Stimulated activated CD4-positive, alpha-beta T cell treated with anti-CD3 and anti-CD28 coated beads, TNF-alpha, amount 100 ng/mL, for 48 hours (primary cell): Measurements from ENCODE around the gene YEATS2.
"Not testable (repeated sequence)": the region's sequence is repeated elsewhere in the genome, so short reads cannot be mapped to it uniquely, and the experiment has no call there.

Source experiments
- DNase-seq, 3 donors: peaks; one replicate each; pipeline ENCODE4 v3.0.0-alpha.2; 2020; ENCODE audit warnings: low read depth in 3 of 3

The YEATS2 gene

GRCh38 chr3:183776451-183776850, 78.9 kb downstream of the YEATS2 start:
- not testable (repeated sequence) for DNase-seq

- DNase-seq = no peak
Measured at GRCh38 chr3:183777016-183777618, 79.5 kb downstream of the YEATS2 start.

GRCh38 chr3:183779896-183780465, 82.4 kb downstream of the YEATS2 start:
- DNase-seq = no peak

GRCh38 chr3:183781246-183781645, 83.6 kb downstream of the YEATS2 start:
- DNase-seq = no peak

- no peak for DNase-seq
Measured at GRCh38 chr3:183782576-183783276, 85.1 kb downstream of the YEATS2 start.

GRCh38 chr3:183784503-183784902, 86.9 kb downstream of the YEATS2 start:
- DNase-seq = not testable (repeated sequence)

- DNase-seq = no peak
Measured at GRCh38 chr3:183789826-183790225, 92.2 kb downstream of the YEATS2 start.

- DNase-seq = no peak
Measured at GRCh38 chr3:183790700-183791099, 93.1 kb downstream of the YEATS2 start.

- DNase-seq = no peak
Measured at GRCh38 chr3:183792976-183793375, 95.4 kb downstream of the YEATS2 start.

GRCh38 chr3:183794452-183794851, 96.9 kb downstream of the YEATS2 start:
- no peak for DNase-seq

- no peak for DNase-seq
Measured at GRCh38 chr3:183796372-183796771, 98.8 kb downstream of the YEATS2 start.

- DNase-seq = no peak
Measured at GRCh38 chr3:183797996-183798395, 100.4 kb downstream of the YEATS2 start.

- no peak for DNase-seq
Measured at GRCh38 chr3:183799461-183799860, 101.9 kb downstream of the YEATS2 start.

- no peak for DNase-seq
Measured at GRCh38 chr3:183800243-183800863, 102.8 kb downstream of the YEATS2 start.

GRCh38 chr3:183801601-183802000, 104.0 kb downstream of the YEATS2 start:
- DNase-seq = no peak

- no peak for DNase-seq
Measured at GRCh38 chr3:183802989-183803388, 105.4 kb downstream of the YEATS2 start.

GRCh38 chr3:183807209-183807728, 109.7 kb downstream of the YEATS2 start:
- DNase-seq = no peak

GRCh38 chr3:183807881-183808280, 110.3 kb downstream of the YEATS2 start:
- no peak for DNase-seq

GRCh38 chr3:183808355-183808754, 110.8 kb downstream of the YEATS2 start:
- no peak for DNase-seq

- no peak for DNase-seq
Measured at GRCh38 chr3:183809270-183809669, 111.7 kb downstream of the YEATS2 start.

GRCh38 chr3:183810643-183811594, 113.3 kb downstream of the YEATS2 start:
- no peak for DNase-seq
